Measurements from ENCODE around the gene MBL2. TPM values are rescaled to one million over a fixed set of nuclear protein-coding genes. Genes with fewer than 3 reads are reported as not detected.

Gene MBL2
- total and polyA plus RNA-seq, 4 donors: 36.2 to 222 (median 105) TPM

- Histone ChIP-seq H3K27ac (ENCODE audit: low read depth in 1 of 2, low read length in 2 of 2) (no peak overlapping the region), H3K36me3 (ENCODE audit: control insufficient read depth in 4 of 4, insufficient read depth in 3 of 4, low read depth in 1 of 4, low read length in 3 of 4) (no peaks in the 10 kb centered on the region), H3K27me3 (ENCODE audit: control insufficient read depth in 4 of 4, insufficient read depth in 4 of 4, low read length in 3 of 4) (no peaks in the 10 kb centered on the region), H3K4me3 (ENCODE audit: low read depth in 1 of 3, low read length in 3 of 3) (no peak overlapping the region), H3K9me3 (ENCODE audit: control insufficient read depth in 4 of 4, low read length in 3 of 4) (no peaks in the 10 kb centered on the region), H3K9ac (ENCODE audit: low read depth in 1 of 2, low read length in 2 of 2) (no peak overlapping the region), H3K4me1 (ENCODE audit: control insufficient read depth in 4 of 4, insufficient read depth in 4 of 4, low read length in 3 of 4) (peaks cover 0 to 4% (median 0%) of the 10 kb centered on the region in 4 donors)
- no peak for TF ChIP-seq HNF4G (IDR thresholded peaks at IDR 0.05)
- TF ChIP-seq YY1 (IDR thresholded peaks at IDR 0.05): no peak
- WGBS: 84% methylated on average over 2 of the region's 2 CpGs
- no peak for DNase-seq (ENCODE audit: low spot score)
These were observed 21.2 kb downstream of the MBL2 start for GRCh38 chr10:52751337-52751736.

- no peak for TF ChIP-seq RXRA (IDR thresholded peaks at IDR 0.05)
- WGBS: 91% methylated on average over 1 of the region's 1 CpG
- H3K36me3 ChIP-seq (ENCODE audit: control insufficient read depth in 4 of 4, insufficient read depth in 3 of 4, low read depth in 1 of 4, low read length in 3 of 4): no peaks in the 10 kb centered on the region
- no peak for DNase-seq (ENCODE audit: low spot score)
- H3K9me3 ChIP-seq (ENCODE audit: control insufficient read depth in 4 of 4, low read length in 3 of 4): no peaks in the 10 kb centered on the region
- H3K27ac ChIP-seq (ENCODE audit: low read depth in 1 of 2, low read length in 2 of 2): no peak overlapping the region
- H3K27me3 ChIP-seq (ENCODE audit: control insufficient read depth in 4 of 4, insufficient read depth in 4 of 4, low read length in 3 of 4): no peaks in the 10 kb centered on the region
- H3K4me3 ChIP-seq (ENCODE audit: low read depth in 1 of 3, low read length in 3 of 3): no peak overlapping the region
- peaks cover 0 to 2% (median 0%) of the 10 kb centered on the region in 4 donors for H3K4me1 ChIP-seq (ENCODE audit: control insufficient read depth in 4 of 4, insufficient read depth in 4 of 4, low read length in 3 of 4)
- no peak overlapping the region for H3K9ac ChIP-seq (ENCODE audit: low read depth in 1 of 2, low read length in 2 of 2)
These were observed 22.0 kb downstream of the MBL2 start for GRCh38 chr10:52750629-52751028.

GRCh38 chr10:52747694-52748093, 24.9 kb downstream of the MBL2 start:
- WGBS: 86% methylated on average over 4 of the region's 4 CpGs
- TF ChIP-seq HNF4A (conservative IDR thresholded peaks at IDR 0.05) (no peak), ZBTB33 (IDR thresholded peaks at IDR 0.05) (no peak), ATF3 (IDR thresholded peaks at IDR 0.05) (no peak), SP1 (IDR thresholded peaks at IDR 0.05) (no peak), RXRA (IDR thresholded peaks at IDR 0.05) (no peak), TAF1 (conservative IDR thresholded peaks at IDR 0.05) (no peak), RAD21 (IDR thresholded peaks at IDR 0.05) (no peak)

GRCh38 chr10:52746169-52746568, 26.4 kb downstream of the MBL2 start:
- TF ChIP-seq RAD21 (IDR thresholded peaks at IDR 0.05): peak in 1 of 2 donors; percentile 36
- TF ChIP-seq ZBTB33 (IDR thresholded peaks at IDR 0.05): no peak
- no peak for TF ChIP-seq CTCF (IDR thresholded peaks at IDR 0.05; ENCODE audit: low read depth, low read length, missing input control)
- 95% methylated on average over 5 of the region's 5 CpGs for whole genome bisulfite sequencing
- Histone ChIP-seq H3K27ac (ENCODE audit: low read depth in 1 of 2, low read length in 2 of 2) (no peak overlapping the region), H3K9me3 (ENCODE audit: control insufficient read depth in 4 of 4, low read length in 3 of 4) (no peaks in the 10 kb centered on the region), H3K9ac (ENCODE audit: low read depth in 1 of 2, low read length in 2 of 2) (no peak overlapping the region), H3K4me3 (ENCODE audit: low read depth in 1 of 3, low read length in 3 of 3) (no peak overlapping the region), H3K27me3 (ENCODE audit: control insufficient read depth in 4 of 4, insufficient read depth in 4 of 4, low read length in 3 of 4) (no peaks in the 10 kb centered on the region), H3K4me1 (ENCODE audit: control insufficient read depth in 4 of 4, insufficient read depth in 4 of 4, low read length in 3 of 4) (peaks cover 0 to under 1% (median 0%) of the 10 kb centered on the region in 4 donors), H3K36me3 (ENCODE audit: control insufficient read depth in 4 of 4, insufficient read depth in 3 of 4, low read depth in 1 of 4, low read length in 3 of 4) (no peaks in the 10 kb centered on the region)
- DNase-seq (ENCODE audit: low spot score): no peak

More at GRCh38 chr10:52747694-52748093, 24.9 kb downstream of the MBL2 start:
- DNase-seq (ENCODE audit: low spot score): no peak
- no peaks in the 10 kb centered on the region for H3K9me3 ChIP-seq (ENCODE audit: control insufficient read depth in 4 of 4, low read length in 3 of 4)
- H3K27me3 ChIP-seq (ENCODE audit: control insufficient read depth in 4 of 4, insufficient read depth in 4 of 4, low read length in 3 of 4): no peaks in the 10 kb centered on the region
- no peak overlapping the region for H3K9ac ChIP-seq (ENCODE audit: low read depth in 1 of 2, low read length in 2 of 2)
- H3K36me3 ChIP-seq (ENCODE audit: control insufficient read depth in 4 of 4, insufficient read depth in 3 of 4, low read depth in 1 of 4, low read length in 3 of 4): no peaks in the 10 kb centered on the region
- peaks cover 0 to 1% (median 0%) of the 10 kb centered on the region in 4 donors for H3K4me1 ChIP-seq (ENCODE audit: control insufficient read depth in 4 of 4, insufficient read depth in 4 of 4, low read length in 3 of 4)
- H3K27ac ChIP-seq (ENCODE audit: low read depth in 1 of 2, low read length in 2 of 2): no peak overlapping the region
- no peak overlapping the region for H3K4me3 ChIP-seq (ENCODE audit: low read depth in 1 of 3, low read length in 3 of 3)
